ENCODE measurements around the gene HMG20A.

Gene HMG20A

GRCh38 chr15:77430652-77431051 is 10.0 kb downstream of the HMG20A start:
- DNase-seq (ENCODE audit: low spot score): no peak

GRCh38 chr15:77436822-77437221 is 16.1 kb downstream of the HMG20A start:
- DNase-seq (ENCODE audit: low spot score): no peak

- no peak for DNase-seq (ENCODE audit: low spot score)
Observed at GRCh38 chr15:77437264-77437663, 16.6 kb downstream of the HMG20A start.

GRCh38 chr15:77440378-77440999 is 19.8 kb downstream of the HMG20A start:
- DNase-seq (ENCODE audit: low spot score): no peak

GRCh38 chr15:77446840-77447390 is 26.2 kb downstream of the HMG20A start:
- no peak for DNase-seq (ENCODE audit: low spot score)

GRCh38 chr15:77454265-77454664 is 33.6 kb downstream of the HMG20A start:
- no peak for DNase-seq (ENCODE audit: low spot score)

GRCh38 chr15:77454951-77455350 is 34.3 kb downstream of the HMG20A start:
- DNase-seq (ENCODE audit: low spot score): no peak

- no peak for DNase-seq (ENCODE audit: low spot score)
Observed at GRCh38 chr15:77455696-77456321, 35.1 kb downstream of the HMG20A start.

- DNase-seq (ENCODE audit: low spot score): no peak
Observed at GRCh38 chr15:77456746-77457145, 36.1 kb downstream of the HMG20A start.

- no peak for DNase-seq (ENCODE audit: low spot score)
Observed at GRCh38 chr15:77457191-77457904, 36.7 kb downstream of the HMG20A start.

- no peak for DNase-seq (ENCODE audit: low spot score)
Observed at GRCh38 chr15:77457905-77458265, 37.2 kb downstream of the HMG20A start.

- DNase-seq (ENCODE audit: low spot score): no peak
Observed at GRCh38 chr15:77459031-77459430, 38.3 kb downstream of the HMG20A start.

GRCh38 chr15:77461486-77461885 is 40.8 kb downstream of the HMG20A start:
- no peak for DNase-seq (ENCODE audit: low spot score)

GRCh38 chr15:77464129-77464865 is 43.6 kb downstream of the HMG20A start:
- DNase-seq (ENCODE audit: low spot score): no peak

- no peak for DNase-seq (ENCODE audit: low spot score)
Observed at GRCh38 chr15:77466521-77466920, 45.8 kb downstream of the HMG20A start.

GRCh38 chr15:77468896-77469295 is 48.2 kb downstream of the HMG20A start:
- DNase-seq (ENCODE audit: low spot score): no peak

GRCh38 chr15:77470235-77470634 is 49.5 kb downstream of the HMG20A start:
- DNase-seq (ENCODE audit: low spot score): no peak

GRCh38 chr15:77473328-77473727 is 52.6 kb downstream of the HMG20A start:
- DNase-seq (ENCODE audit: low spot score): no peak

- DNase-seq (ENCODE audit: low spot score): no peak
Observed at GRCh38 chr15:77474310-77474988, 53.8 kb downstream of the HMG20A start.

GRCh38 chr15:77475001-77475400 is 54.3 kb downstream of the HMG20A start:
- DNase-seq (ENCODE audit: low spot score): peak; percentile 55

GRCh38 chr15:77475898-77476297 is 55.2 kb downstream of the HMG20A start:
- DNase-seq (ENCODE audit: low spot score): peak; percentile 65

- DNase-seq (ENCODE audit: low spot score): no peak
Observed at GRCh38 chr15:77476995-77477394, 56.3 kb downstream of the HMG20A start.
